Upper lobe of left lung (tissue), 6 donors: Measurements from ENCODE around the gene PFKL. TPM values are rescaled to one million over a fixed set of nuclear protein-coding genes. Genes with fewer than 3 reads are reported as not detected.
A peak's percentile ranks its signal among the peaks of the same experiment; 100 is the strongest.

ENCODE experiments used
- ATAC-seq, 2 donors: fragments of 200-7000 bp; cut with Tn5 transposase; one replicate each; pipeline ENCODE4 v1.9.1; 2022; ENCODE audit warnings: mild to moderate bottlenecking in 2 of 2, moderate library complexity in 2 of 2; ENCODE audit not compliant: low FRiP score in 2 of 2
- DNase-seq, 2 donors: peaks; one replicate each; pipeline ENCODE4 v3.0.0-alpha.2; 2019 to 2020
- H3K27ac ChIP-seq, 4 donors: fragments of 200-600 bp; sonication (generic); one replicate each; pipeline ENCODE4 v1.5.1; 2016 to 2019
- H3K27me3 ChIP-seq, 4 donors: fragments of 200-600 bp; sonication (generic); one replicate each; pipeline ENCODE4 v1.5.1; 2017 to 2019
- H3K36me3 ChIP-seq, 4 donors: fragments of 200-600 bp; sonication (generic); one replicate each; pipeline ENCODE4 v1.5.1; 2016 to 2019
- H3K4me1 ChIP-seq, 4 donors: fragments of 200-600 bp; sonication (generic); one replicate each; pipeline ENCODE4 v1.5.1; 2018 to 2019
- H3K4me3 ChIP-seq, 4 donors: fragments of 200-600 bp; sonication (generic); one replicate each; pipeline ENCODE4 v1.5.1; 2017 to 2019; ENCODE audit warnings: mild to moderate bottlenecking in 2 of 4, moderate library complexity in 1 of 4
- H3K9me3 ChIP-seq, 4 donors: fragments of 200-600 bp; sonication (generic); one replicate each; pipeline ENCODE4 v1.5.1; 2018 to 2019
- EP300 ChIP-seq, 4 donors: sonication (generic); formaldehyde crosslinking; IDR thresholded peaks; one replicate each; pipeline ENCODE4 v1.5.1; 2017; ENCODE audit warnings: antibody characterized with exemption in 4 of 4, control low read depth in 2 of 4
- POLR2A ChIP-seq, 4 donors: fragments of 450-650 bp; IDR thresholded peaks; one replicate each; pipeline ENCODE4 v1.5.1; 2016 to 2017; ENCODE audit warnings: antibody characterized with exemption in 4 of 4, mild to moderate bottlenecking in 2 of 4
- POLR2AphosphoS5 ChIP-seq, 2 donors: sonication (generic); formaldehyde crosslinking; IDR thresholded peaks; one replicate each; pipeline ENCODE4 v1.5.1; 2017; ENCODE audit warnings: antibody characterized with exemption in 2 of 2
- WGBS, 2 donors: methylation state at CpG; one replicate each; pipeline ENCODE4 v1.1.5; 2017 to 2018; 5-methylcytosine and 5-hydroxymethylcytosine counted together
- total RNA-seq, 6 donors: library from RNA; depleted of rRNA in 4 of 6; stranded (reverse); fragments of >200 nt in 4 of 6; gene quantifications; one replicate each; pipeline versions ENCODE4 v1.1.0 to v1.2.1, GENCODE V29; 2016 to 2021
- TF ChIP-seq, protein P1 (sequence below), 6 experiments: fragments of 450-650 bp in 4 of 6; fragments of 200-600 bp in 2 of 6; sonication (generic) in 2 of 6; IDR thresholded peaks; one replicate each; pipeline ENCODE4 v1.5.1; 2016 to 2019; ENCODE audit warnings: antibody characterized with exemption in 6 of 6
- donor health status: DM: no; HTN: no; CAD: no; lungs with moderate emphysema.
- donor health status: DM: no; HTN: yes; CAD: no; lungs with severe emphysema.

Gene PFKL
- total RNA-seq, 6 donors from 2014 or later = 69.8 to 157 (median 135) TPM

DNA sequence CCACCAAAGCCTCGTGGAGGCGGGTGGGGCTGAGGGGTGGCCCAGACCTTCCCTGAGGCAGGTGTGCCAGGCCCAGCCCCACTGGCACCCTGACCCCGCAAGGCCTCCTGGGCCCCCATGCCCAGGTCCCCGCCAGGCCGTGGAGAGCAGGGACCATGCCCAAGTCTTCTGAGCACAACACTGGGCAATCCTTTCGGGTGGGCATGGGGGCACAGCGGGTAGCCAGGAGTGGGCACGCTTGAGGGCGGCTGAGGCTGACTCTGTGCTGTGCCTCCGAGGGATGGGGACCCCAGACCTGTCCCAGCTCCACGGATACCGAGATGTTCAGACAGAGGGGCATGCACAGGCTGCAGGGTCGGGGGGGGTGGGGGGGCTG, 26.4 kb downstream of the PFKL start:
- H3K36me3 ChIP-seq = peaks cover 16 to 76% (median 66%) of the 10 kb centered on the region in 4 donors
- no peaks in the 10 kb centered on the region for H3K27me3 ChIP-seq
- no peak overlapping the region for H3K27ac ChIP-seq
- TF ChIP-seq, protein P1, sequence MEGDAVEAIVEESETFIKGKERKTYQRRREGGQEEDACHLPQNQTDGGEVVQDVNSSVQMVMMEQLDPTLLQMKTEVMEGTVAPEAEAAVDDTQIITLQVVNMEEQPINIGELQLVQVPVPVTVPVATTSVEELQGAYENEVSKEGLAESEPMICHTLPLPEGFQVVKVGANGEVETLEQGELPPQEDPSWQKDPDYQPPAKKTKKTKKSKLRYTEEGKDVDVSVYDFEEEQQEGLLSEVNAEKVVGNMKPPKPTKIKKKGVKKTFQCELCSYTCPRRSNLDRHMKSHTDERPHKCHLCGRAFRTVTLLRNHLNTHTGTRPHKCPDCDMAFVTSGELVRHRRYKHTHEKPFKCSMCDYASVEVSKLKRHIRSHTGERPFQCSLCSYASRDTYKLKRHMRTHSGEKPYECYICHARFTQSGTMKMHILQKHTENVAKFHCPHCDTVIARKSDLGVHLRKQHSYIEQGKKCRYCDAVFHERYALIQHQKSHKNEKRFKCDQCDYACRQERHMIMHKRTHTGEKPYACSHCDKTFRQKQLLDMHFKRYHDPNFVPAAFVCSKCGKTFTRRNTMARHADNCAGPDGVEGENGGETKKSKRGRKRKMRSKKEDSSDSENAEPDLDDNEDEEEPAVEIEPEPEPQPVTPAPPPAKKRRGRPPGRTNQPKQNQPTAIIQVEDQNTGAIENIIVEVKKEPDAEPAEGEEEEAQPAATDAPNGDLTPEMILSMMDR (IDR thresholded peaks at IDR 0.05) = no peak
- no peak for TF ChIP-seq EP300 (IDR thresholded peaks at IDR 0.05)
- ATAC-seq (no peak), DNase-seq (no peak)
- no peaks in the 10 kb centered on the region for H3K4me1 ChIP-seq
- no peaks in the 10 kb centered on the region for H3K9me3 ChIP-seq
- H3K4me3 ChIP-seq = no peak overlapping the region
- WGBS, 2 donors = 91% methylated on average over 12 of the region's 13 CpGs; no CpG with 5 or more reads in 1 of the 2 donors

DNA sequence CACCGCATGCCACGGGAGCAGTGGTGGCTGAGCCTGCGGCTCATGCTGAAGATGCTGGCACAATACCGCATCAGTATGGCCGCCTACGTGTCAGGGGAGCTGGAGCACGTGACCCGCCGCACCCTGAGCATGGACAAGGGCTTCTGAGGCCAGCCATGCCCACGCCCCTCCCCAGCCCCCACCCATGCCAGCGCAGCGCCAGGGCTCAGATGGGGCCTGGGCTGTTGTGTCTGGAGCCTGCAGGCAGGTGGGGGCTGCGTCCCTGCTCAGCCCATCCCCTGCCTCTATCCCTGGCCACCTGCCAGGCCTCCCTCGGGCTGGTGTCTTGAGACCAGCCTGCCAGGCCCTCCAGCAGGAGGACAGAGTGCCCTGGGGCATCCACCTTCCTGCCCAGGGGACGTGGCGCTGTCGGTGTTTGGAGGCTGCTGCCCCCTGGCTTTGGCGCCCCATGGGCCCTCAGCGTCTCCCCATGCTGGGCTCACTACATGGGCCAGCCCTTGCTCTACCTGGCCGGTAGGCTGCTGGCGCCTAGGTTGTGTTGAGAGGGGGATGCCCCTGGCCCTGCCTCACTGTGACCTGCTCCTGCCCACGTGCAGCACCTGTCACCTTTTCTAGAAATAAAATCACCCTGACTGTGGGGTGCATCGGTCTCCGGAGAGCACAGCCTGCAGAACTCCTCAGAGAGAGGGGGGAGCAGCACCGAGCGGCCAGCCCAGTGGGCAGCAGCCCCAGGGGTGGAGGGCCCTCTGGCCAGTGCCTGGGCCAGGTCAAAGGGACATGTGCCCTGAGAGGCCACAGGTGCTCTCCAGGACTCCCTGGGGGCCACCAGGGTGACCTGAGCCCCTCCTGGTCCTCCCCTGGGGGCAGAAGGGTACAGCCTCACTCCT, 27.1 kb downstream of the PFKL start:
- H3K9me3 ChIP-seq = no peaks in the 10 kb centered on the region
- WGBS, 2 donors = 80 to 92% methylated on average over 2 to 25 of the region's 26 CpGs
- ATAC-seq (no peak), DNase-seq (peak in 1 of 2 donors; percentile 74)
- H3K27ac ChIP-seq = no peak overlapping the region
- no peaks in the 10 kb centered on the region for H3K27me3 ChIP-seq
- no peak overlapping the region for H3K4me3 ChIP-seq
- H3K4me1 ChIP-seq = no peaks in the 10 kb centered on the region
- no peak for TF ChIP-seq POLR2A (IDR thresholded peaks at IDR 0.05)
- no peak for TF ChIP-seq POLR2AphosphoS5 (IDR thresholded peaks at IDR 0.05)
- TF ChIP-seq, protein P1 (IDR thresholded peaks at IDR 0.05) = no peak
- TF ChIP-seq EP300 (IDR thresholded peaks at IDR 0.05) = no peak
- peaks cover 16 to 75% (median 64%) of the 10 kb centered on the region in 4 donors for H3K36me3 ChIP-seq

DNA sequence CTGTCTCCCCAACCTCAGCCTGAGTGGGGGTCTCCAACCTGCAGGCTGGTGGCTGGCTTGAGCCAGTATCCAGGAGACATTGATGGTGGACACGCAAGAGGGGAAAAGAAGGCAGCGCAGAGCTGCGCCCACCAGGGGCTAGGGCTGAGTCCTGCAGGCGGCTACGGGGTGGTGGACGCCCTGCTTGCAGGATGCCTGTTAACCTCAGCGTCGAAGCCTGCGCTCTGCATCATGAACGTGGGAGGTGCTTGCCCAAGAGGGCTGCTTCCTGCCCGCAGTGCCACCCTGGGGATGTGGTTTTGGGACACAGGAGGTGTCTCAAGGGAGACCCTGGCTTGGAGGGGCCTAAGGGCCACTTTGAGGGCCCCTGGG, 27.7 kb downstream of the PFKL start:
- Histone ChIP-seq H3K9me3 (no peaks in the 10 kb centered on the region), H3K4me3 (no peak overlapping the region), H3K36me3 (peaks cover 16 to 74% (median 60%) of the 10 kb centered on the region in 4 donors), H3K27me3 (no peaks in the 10 kb centered on the region), H3K4me1 (no peaks in the 10 kb centered on the region), H3K27ac (no peak overlapping the region)
- WGBS, 2 donors = 85 to 93% methylated on average over 9 to 11 of the region's 11 CpGs
- DNase-seq (peak in 1 of 2 donors; percentile 52), ATAC-seq (no peak)
- TF ChIP-seq EP300 (IDR thresholded peaks at IDR 0.05) (no peak), POLR2AphosphoS5 (IDR thresholded peaks at IDR 0.05) (no peak), POLR2A (IDR thresholded peaks at IDR 0.05) (no peak)
- TF ChIP-seq, protein P1 (IDR thresholded peaks at IDR 0.05) = no peak

DNA sequence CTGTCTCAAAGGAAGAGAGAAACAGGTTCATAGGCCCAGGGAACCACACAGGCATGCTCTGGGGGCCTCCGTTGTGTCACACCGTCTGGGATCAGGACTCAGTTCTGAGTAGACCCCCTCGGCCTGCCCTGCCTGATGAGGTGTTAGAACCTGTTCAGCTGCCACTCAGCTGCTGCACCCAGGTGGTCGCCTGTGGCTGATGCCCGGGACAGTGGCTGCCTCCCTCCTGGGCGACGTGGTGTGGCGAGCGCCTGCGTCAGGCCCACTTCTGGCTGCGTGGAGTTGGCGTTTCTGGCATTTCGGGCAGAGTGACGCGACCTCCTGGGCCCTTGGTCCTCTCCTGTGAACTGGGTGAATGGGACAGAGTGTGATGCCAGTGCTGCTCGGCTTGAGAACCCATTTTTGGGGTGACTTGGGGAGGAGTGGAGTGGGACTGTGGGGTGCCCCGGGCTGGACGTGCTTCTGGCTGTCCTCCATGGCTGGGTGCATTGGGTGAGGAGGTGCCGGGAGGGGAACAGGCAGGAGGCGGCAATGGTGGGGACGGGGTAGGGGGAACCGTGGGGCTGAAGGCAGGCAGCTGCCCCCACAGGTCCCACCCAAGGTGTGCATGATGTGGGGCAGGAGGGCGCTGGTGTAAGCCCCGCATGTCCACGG, 28.5 kb downstream of the PFKL start:
- Histone ChIP-seq H3K4me1 (no peaks in the 10 kb centered on the region), H3K27ac (no peak overlapping the region), H3K9me3 (no peaks in the 10 kb centered on the region), H3K4me3 (no peak overlapping the region), H3K36me3 (peaks cover 13 to 69% (median 54%) of the 10 kb centered on the region in 4 donors), H3K27me3 (no peaks in the 10 kb centered on the region)
- DNase-seq = peak in 1 of 2 donors; percentile 65
- WGBS, 2 donors = 86 to 87% methylated on average over 15 to 19 of the region's 25 CpGs
- no peak for ATAC-seq
- no peak for TF ChIP-seq POLR2AphosphoS5 (IDR thresholded peaks at IDR 0.05)
- TF ChIP-seq POLR2A (IDR thresholded peaks at IDR 0.05) = no peak
- no peak for TF ChIP-seq EP300 (IDR thresholded peaks at IDR 0.05)
- TF ChIP-seq, protein P1 (IDR thresholded peaks at IDR 0.05) = no peak
